IgD-negative memory B cell (primary cell): Measurements from ENCODE around the gene SLC6A12. TPM values are rescaled to one million over a fixed set of nuclear protein-coding genes. Genes with fewer than 3 reads are reported as not detected.
A peak's percentile ranks its signal among the peaks of the same experiment; 100 is the strongest.

Source experiments
- H3K27ac Mint-ChIP-seq, 3 donors: one replicate each; pipeline ENCODE4 v1.8.0; 2020 to 2022; ENCODE audit warnings: mild to moderate bottlenecking in 3 of 3, mixed read lengths in 3 of 3, moderate library complexity in 1 of 3
- H3K27me3 Mint-ChIP-seq: one replicate; pipeline ENCODE4 v1.8.0; 2021; ENCODE audit warnings: mixed read lengths
- H3K36me3 Mint-ChIP-seq: one replicate; pipeline ENCODE4 v1.8.0; 2020; ENCODE audit warnings: mild to moderate bottlenecking, mixed read lengths
- H3K4me1 Mint-ChIP-seq, 3 donors: one replicate each; pipeline ENCODE4 v1.8.0; 2020 to 2022; ENCODE audit warnings: mixed read lengths in 3 of 3, mild to moderate bottlenecking in 1 of 3
- H3K4me3 Mint-ChIP-seq, 4 donors: one replicate each; pipeline ENCODE4 v1.8.0; 2020 to 2022; ENCODE audit warnings: mild to moderate bottlenecking in 4 of 4, mixed read lengths in 4 of 4, moderate library complexity in 3 of 4
- H3K9me3 Mint-ChIP-seq, 3 donors: one replicate each; pipeline ENCODE4 v1.8.0; 2020 to 2021; ENCODE audit warnings: mixed read lengths in 3 of 3, mild to moderate bottlenecking in 1 of 3
- polyA plus RNA-seq: library from polyadenylated mRNA; unstranded; fragments of 300-500 nt; fragmentation: Illumina TruSeq; gene quantifications from one replicate; pipeline ENCODE4 v1.2.3, GENCODE V29; 2021

SLC6A12 gene
- polyA plus RNA-seq, 1 donor from 2014 or later, result not detected

DNA sequence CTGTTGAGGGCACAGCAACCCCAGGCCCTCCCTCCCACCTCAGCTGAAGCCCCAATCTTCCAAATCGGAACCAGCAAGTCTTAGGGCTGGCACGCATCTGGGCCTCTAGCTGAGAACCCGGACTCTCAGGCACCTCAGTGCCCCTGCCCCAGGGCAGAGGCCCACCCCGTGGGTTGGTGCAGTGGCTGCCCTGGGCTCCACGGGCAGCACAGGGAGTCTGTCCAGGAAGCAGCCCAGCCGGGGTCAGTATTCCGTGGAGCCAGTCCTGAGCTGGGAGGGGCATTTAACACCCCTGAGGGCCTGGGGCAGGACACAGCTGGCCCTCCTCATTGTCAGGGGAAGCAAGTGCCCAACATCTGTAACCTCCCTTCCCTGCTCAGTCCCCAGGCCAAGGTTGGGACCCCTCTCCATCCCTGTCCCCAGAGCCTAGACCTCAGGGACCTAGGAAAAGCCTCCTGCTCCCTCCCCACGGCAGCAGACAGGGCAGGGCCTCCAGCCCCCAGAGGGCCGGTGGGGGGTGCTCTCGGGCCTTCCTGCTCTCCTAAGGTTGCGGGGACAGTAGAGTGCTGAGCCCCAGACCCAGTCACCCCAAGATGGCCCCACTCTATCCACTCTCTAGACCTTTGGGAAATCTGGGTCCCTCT, 36.5 kb downstream of the SLC6A12 start:
- H3K27ac Mint-ChIP-seq, result peak overlapping the region in 1 of 3 donors; percentile 40
- no peaks in the 10 kb centered on the region for H3K9me3 Mint-ChIP-seq
- peaks cover 16% of the 10 kb centered on the region for H3K27me3 Mint-ChIP-seq
- H3K36me3 Mint-ChIP-seq, result no peaks in the 10 kb centered on the region
- H3K4me1 Mint-ChIP-seq, result peaks cover 0 to 7% (median 2%) of the 10 kb centered on the region in 3 donors
- no peak overlapping the region for H3K4me3 Mint-ChIP-seq

GRCh38 chr12:176321-177181, 37.4 kb downstream of the SLC6A12 start:
- Mint-ChIP-seq H3K4me1 (peaks cover 0 to 7% (median 2%) of the 10 kb centered on the region in 3 donors), H3K27ac (no peak overlapping the region), H3K4me3 (no peak overlapping the region)

DNA sequence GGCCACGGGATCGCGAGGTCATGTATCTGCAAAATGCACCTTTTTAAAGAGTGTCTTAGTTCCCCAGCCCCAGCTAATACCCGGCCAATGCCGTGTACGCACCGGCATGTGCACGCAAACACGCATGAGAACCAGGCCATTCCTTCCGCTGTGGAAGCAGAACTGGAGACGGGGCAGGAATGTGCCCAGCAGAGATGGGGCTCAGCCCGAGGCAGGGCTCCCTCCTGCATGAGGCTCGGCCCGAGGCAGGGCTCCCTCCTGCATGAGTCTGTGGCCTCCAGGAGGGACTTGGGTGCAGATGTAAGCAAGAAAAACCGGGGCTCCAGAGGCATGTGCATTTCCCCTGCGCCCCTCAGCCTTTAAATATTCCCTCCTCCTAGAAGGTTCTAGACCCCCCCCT, 38.2 kb downstream of the SLC6A12 start:
- peaks cover 0 to 7% (median 2%) of the 10 kb centered on the region in 3 donors for H3K4me1 Mint-ChIP-seq
- peaks cover 16% of the 10 kb centered on the region for H3K27me3 Mint-ChIP-seq
- no peak overlapping the region for H3K4me3 Mint-ChIP-seq
- H3K36me3 Mint-ChIP-seq, result no peaks in the 10 kb centered on the region
- H3K9me3 Mint-ChIP-seq, result no peaks in the 10 kb centered on the region
- no peak overlapping the region for H3K27ac Mint-ChIP-seq

More at GRCh38 chr12:176321-177181, 37.4 kb downstream of the SLC6A12 start:
- H3K36me3 Mint-ChIP-seq, result no peaks in the 10 kb centered on the region
- H3K9me3 Mint-ChIP-seq, result no peaks in the 10 kb centered on the region
- peaks cover 16% of the 10 kb centered on the region for H3K27me3 Mint-ChIP-seq

DNA sequence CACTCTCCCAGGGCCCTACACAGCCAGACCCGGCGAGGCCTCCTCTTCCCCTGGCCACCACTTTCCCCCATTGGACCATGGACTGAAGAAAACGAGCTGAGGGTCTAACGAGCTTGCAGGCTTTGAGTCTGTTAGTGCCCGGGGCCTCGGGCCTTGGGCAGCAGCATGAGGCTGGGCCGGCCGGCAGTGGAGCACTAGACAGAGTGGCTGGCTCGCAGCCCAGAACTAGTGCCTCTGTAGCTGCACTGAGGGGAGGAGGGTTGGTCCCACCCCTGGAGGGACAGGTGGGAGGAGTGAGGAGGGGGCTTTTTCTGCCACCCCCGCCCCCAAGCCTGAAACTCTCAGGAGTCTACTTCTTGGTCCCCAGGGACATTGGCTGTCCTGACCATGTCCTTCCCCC, 38.7 kb downstream of the SLC6A12 start:
- Mint-ChIP-seq H3K27ac (no peak overlapping the region), H3K4me1 (peaks cover 0 to 5% (median 2%) of the 10 kb centered on the region in 3 donors), H3K27me3 (peaks cover 16% of the 10 kb centered on the region), H3K4me3 (no peak overlapping the region), H3K36me3 (no peaks in the 10 kb centered on the region), H3K9me3 (no peaks in the 10 kb centered on the region)

DNA sequence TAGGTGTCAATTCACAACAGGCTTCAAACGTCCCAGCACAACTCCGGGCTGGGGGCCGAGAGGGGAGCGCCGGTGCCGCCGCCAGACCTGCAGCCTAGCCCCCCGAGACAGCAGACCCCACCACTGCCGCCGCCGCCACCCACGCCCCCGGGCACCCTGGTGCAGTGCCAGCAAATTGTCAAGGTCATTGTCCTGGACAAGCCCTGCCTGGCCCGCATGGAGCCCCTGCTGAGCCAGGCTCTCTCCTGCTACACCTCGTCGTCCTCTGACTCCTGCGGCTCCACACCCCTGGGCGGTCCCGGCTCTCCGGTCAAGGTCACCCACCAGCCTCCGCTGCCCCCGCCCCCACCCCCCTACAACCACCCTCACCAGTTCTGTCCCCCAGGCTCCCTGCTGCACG, 39.4 kb downstream of the SLC6A12 start:
- Mint-ChIP-seq H3K9me3 (no peaks in the 10 kb centered on the region), H3K27ac (no peak overlapping the region), H3K36me3 (no peaks in the 10 kb centered on the region), H3K4me3 (no peak overlapping the region), H3K4me1 (peaks cover 0 to 2% (median 0%) of the 10 kb centered on the region in 3 donors), H3K27me3 (peaks cover 19% of the 10 kb centered on the region)

GRCh38 chr12:174124-174523, 39.8 kb downstream of the SLC6A12 start:
- no peaks in the 10 kb centered on the region for H3K36me3 Mint-ChIP-seq
- no peak overlapping the region for H3K4me3 Mint-ChIP-seq
- peaks cover 0 to 2% (median 0%) of the 10 kb centered on the region in 3 donors for H3K4me1 Mint-ChIP-seq
- H3K9me3 Mint-ChIP-seq, result no peaks in the 10 kb centered on the region
- peaks cover 22% of the 10 kb centered on the region for H3K27me3 Mint-ChIP-seq
- no peak overlapping the region for H3K27ac Mint-ChIP-seq

- Mint-ChIP-seq H3K36me3 (no peaks in the 10 kb centered on the region), H3K27me3 (peaks cover 23% of the 10 kb centered on the region), H3K9me3 (no peaks in the 10 kb centered on the region)
These were observed 41.2 kb downstream of the SLC6A12 start for GRCh38 chr12:172732-173161.

DNA sequence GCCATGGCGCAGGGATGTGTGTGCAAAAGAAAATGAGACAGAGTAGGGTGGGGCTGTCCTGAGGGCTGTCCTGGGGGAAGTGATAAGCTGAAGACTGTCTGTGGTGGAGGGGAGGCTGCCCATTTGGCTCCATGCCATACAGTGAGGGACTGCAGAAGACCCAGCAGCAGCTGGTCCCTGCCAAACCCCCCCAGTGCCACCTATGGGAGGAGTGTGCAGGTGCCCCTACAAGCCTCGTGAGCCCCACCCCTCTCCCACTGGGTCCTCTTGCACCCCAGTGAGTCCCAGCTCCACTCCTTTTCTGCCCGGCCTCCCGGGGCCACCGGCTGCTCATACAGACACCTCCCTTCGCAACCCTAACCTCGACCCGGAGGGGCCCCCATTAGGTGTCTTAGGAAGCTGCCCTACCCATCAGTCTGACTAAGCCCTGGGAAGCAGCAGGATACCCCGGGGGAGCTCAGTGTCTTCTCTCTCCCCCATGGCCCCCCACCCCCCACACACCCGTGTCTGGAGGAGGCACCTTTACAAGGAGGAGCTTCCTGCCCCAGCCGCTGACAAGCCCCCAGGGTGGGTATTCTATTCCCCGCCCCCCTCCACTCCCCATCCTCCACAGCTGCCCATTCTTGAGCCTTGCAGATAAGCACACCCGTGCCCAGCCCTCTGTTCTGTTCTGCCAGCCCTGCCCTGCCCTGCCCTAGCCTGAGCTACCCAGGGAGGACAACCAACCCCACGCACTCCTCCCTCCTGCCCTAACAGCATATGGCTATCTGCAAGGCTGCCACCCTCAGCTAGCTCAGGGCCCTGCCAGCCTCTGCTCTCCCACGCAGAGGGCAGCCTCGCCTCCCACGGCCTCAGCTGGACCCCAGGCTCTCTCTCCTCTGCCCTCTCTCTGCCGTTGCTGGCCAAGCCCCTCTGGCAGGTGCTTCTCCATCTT, 41.9 kb downstream of the SLC6A12 start:
- Mint-ChIP-seq H3K27ac (no peak overlapping the region), H3K4me3 (no peak overlapping the region), H3K4me1 (no peaks in the 10 kb centered on the region), H3K9me3 (no peaks in the 10 kb centered on the region), H3K27me3 (peaks cover 23% of the 10 kb centered on the region), H3K36me3 (no peaks in the 10 kb centered on the region)

More at GRCh38 chr12:172732-173161, 41.2 kb downstream of the SLC6A12 start:
- Mint-ChIP-seq H3K4me1 (no peaks in the 10 kb centered on the region), H3K27ac (no peak overlapping the region), H3K4me3 (no peak overlapping the region)

DNA sequence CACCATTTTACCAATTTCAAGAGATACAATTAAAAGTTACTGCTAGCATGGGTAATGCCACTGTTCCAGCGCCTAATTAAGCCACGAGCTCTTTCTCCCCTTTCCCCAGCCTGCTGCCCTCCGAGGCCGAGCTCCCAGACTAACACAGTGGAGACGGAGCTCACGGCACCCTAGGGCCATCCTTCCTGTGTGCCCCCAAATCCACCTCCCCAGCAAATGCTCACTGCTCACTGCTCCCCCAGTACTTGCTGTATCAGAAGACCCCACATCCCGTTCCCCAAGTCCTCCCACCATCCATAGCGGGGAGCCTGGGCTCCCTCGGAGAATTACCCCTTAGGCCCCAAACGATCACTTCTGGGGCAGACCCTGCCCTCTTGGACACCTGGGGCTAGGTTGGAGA, 42.7 kb downstream of the SLC6A12 start:
- no peak overlapping the region for H3K27ac Mint-ChIP-seq
- H3K4me3 Mint-ChIP-seq, result no peak overlapping the region
- no peaks in the 10 kb centered on the region for H3K9me3 Mint-ChIP-seq
- peaks cover 21% of the 10 kb centered on the region for H3K27me3 Mint-ChIP-seq
- no peaks in the 10 kb centered on the region for H3K36me3 Mint-ChIP-seq
- H3K4me1 Mint-ChIP-seq, result peaks cover 0 to 5% (median 0%) of the 10 kb centered on the region in 3 donors

DNA sequence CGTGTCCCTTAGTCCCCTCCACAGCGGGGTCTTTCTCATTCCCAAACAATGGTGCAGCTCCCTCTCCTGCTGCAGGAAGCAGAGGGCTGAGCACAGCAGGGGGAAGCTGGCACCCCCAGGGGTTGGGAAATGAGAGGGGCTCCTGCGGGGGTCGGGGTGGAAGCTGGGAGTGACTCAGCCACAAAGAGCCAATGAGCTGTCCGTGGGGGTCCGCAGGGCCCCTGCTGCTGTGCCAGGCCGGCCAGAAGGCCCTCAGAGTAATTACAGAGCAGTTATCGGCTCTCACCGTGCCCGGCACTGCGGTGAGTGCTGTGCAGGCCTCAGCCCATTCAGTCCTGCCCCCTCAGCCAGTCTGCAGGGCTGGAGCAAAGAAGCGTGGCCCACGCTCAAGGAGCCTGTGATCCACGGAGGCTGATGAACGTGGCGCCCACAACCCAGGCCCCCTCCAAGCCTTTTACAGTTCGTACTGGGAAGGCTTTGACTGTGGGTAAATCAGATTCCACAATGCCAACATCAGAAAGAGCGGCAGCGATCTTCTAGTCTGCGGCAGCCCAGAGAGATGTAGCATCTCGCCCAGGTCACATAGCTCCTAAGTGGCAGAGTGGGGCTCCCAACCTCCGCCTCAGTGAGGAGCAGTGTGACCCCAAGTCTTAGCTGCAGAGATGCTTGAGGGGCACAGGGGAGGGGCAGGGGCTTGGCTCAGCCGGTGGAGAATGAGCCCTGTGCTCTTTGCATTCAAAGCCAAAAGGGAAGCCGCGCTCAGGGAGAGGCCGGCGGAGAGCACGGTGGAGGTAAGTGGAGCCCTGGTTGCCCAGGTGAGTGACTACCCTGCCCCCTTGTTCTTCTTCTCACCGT, 43.4 kb downstream of the SLC6A12 start:
- no peak overlapping the region for H3K4me3 Mint-ChIP-seq
- peaks cover 21% of the 10 kb centered on the region for H3K27me3 Mint-ChIP-seq
- H3K4me1 Mint-ChIP-seq, result peaks cover 0 to 5% (median 0%) of the 10 kb centered on the region in 3 donors
- no peaks in the 10 kb centered on the region for H3K36me3 Mint-ChIP-seq
- H3K27ac Mint-ChIP-seq, result no peak overlapping the region
- H3K9me3 Mint-ChIP-seq, result no peaks in the 10 kb centered on the region

- peaks cover 0 to 1% (median 0%) of the 10 kb centered on the region in 3 donors for H3K9me3 Mint-ChIP-seq
- no peak overlapping the region for H3K27ac Mint-ChIP-seq
- H3K27me3 Mint-ChIP-seq, result peaks cover 20% of the 10 kb centered on the region
- H3K36me3 Mint-ChIP-seq, result no peaks in the 10 kb centered on the region
- H3K4me3 Mint-ChIP-seq, result no peak overlapping the region
- H3K4me1 Mint-ChIP-seq, result peaks cover 0 to 6% (median 0%) of the 10 kb centered on the region in 3 donors
These were observed 44.2 kb downstream of the SLC6A12 start for GRCh38 chr12:169528-170370.

DNA sequence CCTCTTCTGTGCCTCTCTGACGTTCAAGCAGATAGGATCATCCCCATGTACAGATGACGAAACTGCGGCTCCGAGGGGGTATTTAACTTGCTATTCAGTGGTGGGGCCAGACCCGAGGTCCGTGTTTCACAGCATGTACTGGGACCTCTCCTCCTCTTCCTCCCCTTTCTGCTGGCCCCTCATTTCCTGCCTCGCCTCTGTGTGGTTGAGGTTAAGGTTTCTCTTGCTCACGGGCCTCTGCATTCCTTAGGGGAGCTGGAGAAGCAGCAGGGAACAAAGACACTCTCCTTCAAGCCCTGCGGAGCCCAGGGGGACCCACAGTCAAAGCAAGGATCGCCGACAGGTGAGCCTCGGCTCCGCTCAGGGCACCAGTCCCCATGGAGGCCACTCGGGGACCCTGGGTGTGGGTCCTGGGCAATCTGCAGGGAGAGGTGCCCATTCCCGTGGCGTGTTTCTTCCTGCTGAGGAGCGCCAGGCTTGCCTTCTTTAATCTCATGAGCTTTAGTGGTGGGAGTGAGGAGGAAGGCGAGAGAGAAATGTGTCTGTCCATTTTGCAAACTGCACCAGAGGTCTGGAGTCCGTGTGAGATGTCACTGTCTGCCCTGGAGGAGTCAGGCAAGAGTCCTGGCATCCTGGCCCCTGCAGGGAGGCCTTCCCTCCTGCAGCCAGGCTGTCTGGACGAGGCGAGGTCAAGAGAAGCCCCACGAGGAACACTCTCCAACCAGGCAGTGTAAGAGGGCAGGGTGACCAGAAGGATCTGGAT, 45.0 kb downstream of the SLC6A12 start:
- Mint-ChIP-seq H3K4me1 (peaks cover 0 to 8% (median 0%) of the 10 kb centered on the region in 3 donors), H3K36me3 (no peaks in the 10 kb centered on the region), H3K9me3 (peaks cover 0 to 1% (median 0%) of the 10 kb centered on the region in 3 donors), H3K27ac (no peak overlapping the region), H3K4me3 (no peak overlapping the region), H3K27me3 (peaks cover 20% of the 10 kb centered on the region)
